K562 (cell line): ENCODE results near the gene LRRC43. TPM values are rescaled to one million over a fixed set of nuclear protein-coding genes. Genes with fewer than 3 reads are reported as not detected.

Experiments
- ATAC-seq: fragments of 200-7000 bp; cut with Tn5 transposase; 3 replicates; pipeline ENCODE4 v1.9.1; 2020; ENCODE audit warnings: moderate library complexity
- BruUV-seq: library from RNA; stranded (reverse); fragments of 400-500 nt; replicated peaks from 2 replicates; lab custom pipeline; 2021; lab: Mats Ljungman, UMichigan
- CTCF ChIA-PET: fragments of 300-600 bp; formaldehyde crosslinking; extraction: SDS; loops from one replicate; lab custom pipeline; 2021; ENCODE audit warnings: low intra/inter-chr PET ratio; lab: Yijun Ruan, JAX
- POLR2A ChIA-PET: fragments of 300-600, 350-650 bp; sonication (Branson Sonifier 250); formaldehyde crosslinking; extraction: SDS; loops from one replicate; lab custom pipeline; 2021; ENCODE audit warnings: antibody characterized with exemption, inconsistent platforms; lab: Yijun Ruan, JAX
- DNase-seq, 4 experiments: peaks; one replicate each; pipeline versions ENCODE4 v3.0.0 to v3.0.0-alpha.2; 2011 to 2018; ENCODE audit warnings: low spot score in 3 of 4, mixed read lengths in 3 of 4; ENCODE audit errors: extremely low read depth in 1 of 4
- FAIRE-seq: peaks from 2 replicates; lab custom pipeline; 2011; peaks lifted over from hg19 to GRCh38; lab: Jason Lieb, UNC
- H2AFZ ChIP-seq: 2 replicates; pipeline ENCODE4 v1.6.0; 2011; ENCODE audit warnings: low read depth, low read length, control low read depth, inconsistent platforms
- H3K27ac ChIP-seq: fragments of 200-600 bp; 3 replicates; pipeline ENCODE4 v1.8.0; 2011; ENCODE audit warnings: low read depth, mild to moderate bottlenecking, control low read depth, inconsistent platforms, low read length, moderate library complexity, mixed read lengths; ENCODE audit errors: extremely low read depth
- H3K27me3 ChIP-seq, 2 experiments: fragments of 300-600 bp in 1 of 2; 2 replicates in 1 of 2; 3 replicates in 1 of 2; pipeline versions ENCODE4 v1.6.0 to v1.8.0; 2011; ENCODE audit warnings: inconsistent platforms in 2 of 2, low read length in 2 of 2, mild to moderate bottlenecking in 1 of 2, mixed read lengths in 1 of 2, moderate library complexity in 1 of 2; ENCODE audit not compliant: control insufficient read depth in 2 of 2, insufficient read depth in 2 of 2
- H3K36me3 ChIP-seq: fragments of 300-600 bp; 3 replicates; pipeline ENCODE4 v1.8.0; 2011; ENCODE audit warnings: mild to moderate bottlenecking, low read length, inconsistent platforms; ENCODE audit not compliant: control insufficient read depth, insufficient read depth
- H3K4me1 ChIP-seq, 2 experiments: fragments of 200-600 bp in 1 of 2; replicated peaks in 1 of 2; 2 replicates in 1 of 2; 3 replicates in 1 of 2; pipeline versions ENCODE4 v1.5.1 to v1.8.0; 2011; ENCODE audit warnings: inconsistent platforms in 2 of 2, low read length in 2 of 2, mild to moderate bottlenecking in 1 of 2, mixed read lengths in 1 of 2, moderate library complexity in 1 of 2; ENCODE audit not compliant: control insufficient read depth in 2 of 2, insufficient read depth in 2 of 2
- H3K4me2 ChIP-seq: 2 replicates; pipeline ENCODE4 v1.6.1; 2011; ENCODE audit warnings: low read length, control low read depth, inconsistent platforms, mixed read lengths; ENCODE audit not compliant: insufficient read depth
- H3K4me3 ChIP-seq: fragments of 200-600 bp; sonication (generic), shearing (Covaris generic); 2 replicates; pipeline ENCODE4 v1.5.1; 2016; ENCODE audit warnings: control low read depth, inconsistent platforms
- H3K79me2 ChIP-seq: fragments of 200-600 bp; 3 replicates; pipeline ENCODE4 v1.8.0; 2011; ENCODE audit warnings: low read length, inconsistent platforms; ENCODE audit not compliant: control insufficient read depth, insufficient read depth
- H3K9ac ChIP-seq, 2 experiments: 2 replicates each; pipeline versions ENCODE4 v1.6.0 to v1.6.1; 2011; ENCODE audit warnings: low read depth in 2 of 2, low read length in 2 of 2, control low read depth in 1 of 2, inconsistent platforms in 1 of 2, mild to moderate bottlenecking in 1 of 2, mixed read lengths in 1 of 2; ENCODE audit not compliant: insufficient read depth in 1 of 2
- H3K9me1 ChIP-seq: one replicate; pipeline ENCODE4 v1.6.0; 2011; ENCODE audit warnings: inconsistent platforms, mild to moderate bottlenecking, low read length, moderate library complexity; ENCODE audit not compliant: control insufficient read depth, insufficient read depth
- H3K9me3 ChIP-seq: replicated peaks from 2 replicates; pipeline ENCODE4 v1.5.1; 2011; ENCODE audit warnings: low read depth, low read length, inconsistent platforms; ENCODE audit not compliant: control insufficient read depth, insufficient read depth
- H4K20me1 ChIP-seq: replicated peaks from 2 replicates; pipeline ENCODE4 v1.6.1; 2011; ENCODE audit warnings: low read length, inconsistent platforms, mixed read lengths; ENCODE audit not compliant: control insufficient read depth, insufficient read depth
- CTCF ChIP-seq, 3 experiments: IDR thresholded peaks in 2 of 3; conservative IDR thresholded peaks in 1 of 3; 2 replicates each; pipeline ENCODE4 v1.5.1; 2011 to 2012; ENCODE audit warnings: low read length in 3 of 3, mild to moderate bottlenecking in 3 of 3, control low read depth in 2 of 3, improper control_type of control experiment in 1 of 3, inconsistent platforms in 1 of 3, low read depth in 1 of 3, mixed read lengths in 1 of 3, moderate library complexity in 1 of 3; ENCODE audit not compliant: insufficient read depth in 2 of 3
- KLF1 ChIP-seq: fragments of 450-650 bp; IDR thresholded peaks from 2 replicates; pipeline ENCODE4 v1.6.1; 2016; ENCODE audit warnings: missing genetic modification characterization, missing compliant biosample characterization
- LEF1 ChIP-seq: fragments of 450-650 bp; IDR thresholded peaks from 2 replicates; pipeline ENCODE4 v1.6.1; 2016; ENCODE audit warnings: mild to moderate bottlenecking
- MYBL2 ChIP-seq, 2 experiments: fragments of 450-650 bp in 1 of 2; sonication (generic) in 1 of 2; formaldehyde crosslinking in 1 of 2; IDR thresholded peaks; 2 replicates each; pipeline versions ENCODE4 v1.6.1 to v1.8.1; 2017 to 2022; ENCODE audit warnings: borderline replicate concordance in 1 of 2, inconsistent platforms in 1 of 2, low read depth in 1 of 2, mild to moderate bottlenecking in 1 of 2, missing genetic modification reagents in 1 of 2, moderate library complexity in 1 of 2
- PCBP2 ChIP-seq: fragments of 200-400 bp; formaldehyde crosslinking; IDR thresholded peaks from 2 replicates; pipeline ENCODE4 v1.6.1; 2018; ENCODE audit warnings: low read length, low read depth, mild to moderate bottlenecking, moderate library complexity; ENCODE audit not compliant: poor library complexity, severe bottlenecking
- PRPF4 ChIP-seq: fragments of 200-400 bp; formaldehyde crosslinking; IDR thresholded peaks from one replicate; pipeline ENCODE4 v1.6.1; 2017; ENCODE audit warnings: low read length, low read depth, mild to moderate bottlenecking; ENCODE audit not compliant: insufficient read depth, poor library complexity, severe bottlenecking
- ZNF280A ChIP-seq: fragments of 450-650 bp; IDR thresholded peaks from 2 replicates; pipeline ENCODE4 v1.6.1; 2018; ENCODE audit warnings: mild to moderate bottlenecking, low read depth; ENCODE audit not compliant: partially characterized antibody
- ZNF740 ChIP-seq, 3 experiments: fragments of 200-800 bp in 1 of 3; sonication (Bioruptor generic) in 1 of 3; sonication (generic) in 1 of 3; formaldehyde crosslinking in 1 of 3; IDR thresholded peaks; 2 replicates each; pipeline versions ENCODE4 v1.6.1 to v1.8.0; 2016 to 2022; ENCODE audit warnings: mild to moderate bottlenecking in 2 of 3, missing compliant biosample characterization in 2 of 3, missing genetic modification characterization in 2 of 3, missing genetic modification reagents in 1 of 3
- WGBS: fragments of 100-300 bp; shearing (Covaris generic); methylation state at CpG from one replicate; pipeline ENCODE4 v1.1.6; 2016; ENCODE audit warnings: low coverage, mixed read lengths; ENCODE audit not compliant: insufficient coverage; ENCODE audit errors: missing lambda C conversion rate; 5-methylcytosine and 5-hydroxymethylcytosine counted together
- in situ Hi-C: fragments of 300-500 bp; cut with MboI; formaldehyde crosslinking; loops from 4 replicates; pipeline ENCODE4 v1.15.0; 2018; ENCODE audit warnings: inconsistent platforms, mixed read lengths
- intact Hi-C: fragments of 100-400 bp; cut with micrococcal nuclease; formaldehyde crosslinking; loops from 2 replicates; pipeline ENCODE4 v1.14.2; 2022
- polyA plus RNA-seq, 8 experiments: library from polyadenylated mRNA; depleted of rRNA in 4 of 8; stranded (reverse) in 5 of 8; unstranded in 3 of 8; fragments of >200 nt; fragmentation: Nextera tagmentation in 2 of 8; fragmentation: Illumina TruSeq in 1 of 8; extraction: Ambion mirVana in 2 of 8; extraction: Trizol in 1 of 8; gene quantifications; 2 replicates each; pipeline versions ENCODE4 v1.2.1 to v1.2.3, GENCODE V29; 2011 to 2014; ENCODE audit warnings: inconsistent platforms in 1 of 8, missing spikeins in 1 of 8
- total RNA-seq, 7 experiments: library from RNA; depleted of rRNA in 6 of 7; stranded (reverse); fragments of >200 nt in 6 of 7; fragmentation: Illumina TruSeq in 2 of 7; extraction: Trizol in 2 of 7; gene quantifications; 2 replicates each; pipeline versions ENCODE4 v1.2.1 to v1.2.3, GENCODE V29; 2011 to 2021; ENCODE audit warnings: low replicate concordance in 1 of 7

The LRRC43 gene
- total and polyA plus RNA-seq, 9 of the 15 experiments (the other 6 are each of a cell fraction or from before 2014, with no cell fraction given), result 0.19 TPM; not detected in 8

GRCh38 chr12:122200541-122201175 is 17.7 kb downstream of the LRRC43 start:
- ATAC-seq (no peak), DNase-seq (no peak), FAIRE-seq (no peak)
- WGBS, result 65% methylated on average over 15 of the region's 24 CpGs
- CTCF ChIA-PET, result no interaction called here
- Histone ChIP-seq H3K9me1 (no peaks in the 10 kb centered on the region), H3K27ac (no peak overlapping the region), H2AFZ (peak overlapping the region; percentile 52; the same call in 1 of the 2 replicates), H3K4me2 (no peak overlapping the region), H3K4me1 (peaks cover 24 to 64% of the 10 kb centered on the region in 2 experiments), H3K4me3 (no peak overlapping the region), H3K27me3 (no peaks in the 10 kb centered on the region), H3K36me3 (no peaks in the 10 kb centered on the region), H3K9me3 (peaks cover 4% of the 10 kb centered on the region; the same call in 1 of the 2 replicates), H4K20me1 (no peaks in the 10 kb centered on the region), H3K9ac (0 out of 4 replicates have a peak overlapping the region, but pooled peaks of 1 of the 2 experiments have one; percentile 29), H3K79me2 (no peaks in the 10 kb centered on the region)
- intact Hi-C loops (no loop called here), in situ Hi-C loops (no loop called here)
- POLR2A ChIA-PET, result interaction anchor here (0.6 to 1.6 kb wide), 2 partner anchors 9 to 134 kb away, joined by 3 to 7 read pairs; no protein-coding TSS in a partner anchor
- BruUV-seq, result no TSS peak
- TF ChIP-seq LEF1 (no peak), KLF1 (tag) (no peak), ZNF740 (CRISPR knock-in tag; IDR thresholded peaks at IDR 0.05) (no peak), ZNF740 (tag; IDR thresholded peaks at IDR 0.05) (no peak), PCBP2 (no peak), MYBL2 (IDR thresholded peaks at IDR 0.05; ENCODE audit: low read depth) (no peak), MYBL2 (CRISPR knock-in tag; IDR thresholded peaks at IDR 0.05; ENCODE audit: borderline replicate concordance) (no peak), CTCF (IDR thresholded peaks at IDR 0.05 in 2 of 3, conservative IDR thresholded peaks at IDR 0.05 in 1 of 3; ENCODE audit: insufficient read depth in 2 of 3, low read depth in 1 of 3, low read length in 3 of 3) (peak in 1 of 3 experiments; percentile 20; a peak in 4 of 6 replicates), PRPF4 (no peak), ZNF280A (no peak)
